SU-DHL-6 (cell line): ENCODE data around the gene SLC1A3.

Experiments used
- H2AFZ ChIP-seq: fragments of 200-600 bp; sonication (generic); 2 replicates; pipeline ENCODE4 v1.6.1; 2014; ENCODE audit warnings: low read depth, mild to moderate bottlenecking, moderate library complexity, mixed read lengths, antibody characterized with exemption, low read length; ENCODE audit not compliant: severe bottlenecking
- H3F3A ChIP-seq: fragments of 200-600 bp; shearing (Covaris generic); 2 replicates; pipeline ENCODE4 v1.6.0; 2016; ENCODE audit warnings: antibody characterized with exemption, mild to moderate bottlenecking; ENCODE audit not compliant: insufficient read depth
- H3K27ac ChIP-seq: fragments of 200-600 bp; sonication (generic); 2 replicates; pipeline ENCODE4 v1.5.1; 2016; ENCODE audit warnings: low read depth, mild to moderate bottlenecking, low read length, moderate library complexity, mixed read lengths
- H3K27me3 ChIP-seq: fragments of 200-600 bp; sonication (generic), shearing (Covaris generic); 2 replicates; pipeline ENCODE4 v1.6.0; 2014; ENCODE audit warnings: mild to moderate bottlenecking, low read length
- H3K36me3 ChIP-seq: fragments of 200-600 bp; sonication (generic); 2 replicates; pipeline ENCODE4 v1.6.1; 2014; ENCODE audit warnings: mild to moderate bottlenecking, low read length, mixed read lengths
- H3K4me2 ChIP-seq: fragments of 300-600, 200-600 bp; shearing (Covaris generic), sonication (generic); 2 replicates; pipeline ENCODE4 v1.6.0; 2014; ENCODE audit warnings: low read length, low read depth, mild to moderate bottlenecking; ENCODE audit not compliant: poor library complexity, severe bottlenecking
- H3K4me3 ChIP-seq: fragments of 200-600 bp; sonication (generic); 2 replicates; pipeline ENCODE4 v1.5.1; 2014; ENCODE audit warnings: antibody characterized with exemption, low read length, mild to moderate bottlenecking, mixed read lengths; ENCODE audit not compliant: insufficient read depth, poor library complexity, severe bottlenecking
- H3K79me2 ChIP-seq: fragments of 200-600 bp; sonication (generic); 2 replicates; pipeline ENCODE4 v1.6.1; 2014; ENCODE audit warnings: mild to moderate bottlenecking, low read length, moderate library complexity; ENCODE audit not compliant: insufficient read depth
- H3K9ac ChIP-seq: fragments of 200-600 bp; sonication (generic); 2 replicates; pipeline ENCODE4 v1.7.0; 2014; ENCODE audit warnings: mild to moderate bottlenecking, low read length
- H3K9me2 ChIP-seq: fragments of 200-600 bp; sonication (generic); replicated peaks from 2 replicates; pipeline ENCODE4 v1.6.1; 2014; ENCODE audit warnings: low read length; ENCODE audit not compliant: insufficient read depth
- H3K9me3 ChIP-seq: fragments of 200-600 bp; sonication (generic); 2 replicates; pipeline ENCODE4 v1.6.1; 2014; ENCODE audit warnings: low read length, mixed read lengths; ENCODE audit not compliant: insufficient read depth
- H4K20me1 ChIP-seq: fragments of 200-600 bp; sonication (generic); 2 replicates; pipeline ENCODE4 v1.6.1; 2014; ENCODE audit warnings: low read depth, mild to moderate bottlenecking, antibody characterized with exemption, low read length, moderate library complexity, mixed read lengths
- EZH2phosphoT487 ChIP-seq: fragments of 200-600 bp; sonication (generic), shearing (Covaris generic); conservative IDR thresholded peaks from 2 replicates; pipeline ENCODE4 v1.6.1; 2018; ENCODE audit warnings: mild to moderate bottlenecking, antibody characterized with exemption, low read length, moderate library complexity, mixed read lengths
- TF ChIP-seq, protein P1 (sequence below): fragments of 200-600 bp; sonication (generic); IDR thresholded peaks from one replicate; pipeline ENCODE4 v1.5.1; 2017; ENCODE audit warnings: antibody characterized with exemption, mild to moderate bottlenecking, low read length, moderate library complexity; ENCODE audit not compliant: insufficient read depth, poor library complexity, severe bottlenecking

The SLC1A3 gene

GRCh38 chr5:36710039-36710438 is 103.6 kb downstream of the SLC1A3 start:
- no peaks in the 10 kb centered on the region for H3K9me2 ChIP-seq
- H3K9ac ChIP-seq: no peak overlapping the region
- no peak overlapping the region for H2AFZ ChIP-seq
- no peaks in the 10 kb centered on the region for H3F3A ChIP-seq
- no peak overlapping the region for H3K4me3 ChIP-seq
- no peaks in the 10 kb centered on the region for H3K9me3 ChIP-seq
- H3K79me2 ChIP-seq: peaks cover 4% of the 10 kb centered on the region
- no peak for TF ChIP-seq EZH2phosphoT487
- TF ChIP-seq, protein P1, sequence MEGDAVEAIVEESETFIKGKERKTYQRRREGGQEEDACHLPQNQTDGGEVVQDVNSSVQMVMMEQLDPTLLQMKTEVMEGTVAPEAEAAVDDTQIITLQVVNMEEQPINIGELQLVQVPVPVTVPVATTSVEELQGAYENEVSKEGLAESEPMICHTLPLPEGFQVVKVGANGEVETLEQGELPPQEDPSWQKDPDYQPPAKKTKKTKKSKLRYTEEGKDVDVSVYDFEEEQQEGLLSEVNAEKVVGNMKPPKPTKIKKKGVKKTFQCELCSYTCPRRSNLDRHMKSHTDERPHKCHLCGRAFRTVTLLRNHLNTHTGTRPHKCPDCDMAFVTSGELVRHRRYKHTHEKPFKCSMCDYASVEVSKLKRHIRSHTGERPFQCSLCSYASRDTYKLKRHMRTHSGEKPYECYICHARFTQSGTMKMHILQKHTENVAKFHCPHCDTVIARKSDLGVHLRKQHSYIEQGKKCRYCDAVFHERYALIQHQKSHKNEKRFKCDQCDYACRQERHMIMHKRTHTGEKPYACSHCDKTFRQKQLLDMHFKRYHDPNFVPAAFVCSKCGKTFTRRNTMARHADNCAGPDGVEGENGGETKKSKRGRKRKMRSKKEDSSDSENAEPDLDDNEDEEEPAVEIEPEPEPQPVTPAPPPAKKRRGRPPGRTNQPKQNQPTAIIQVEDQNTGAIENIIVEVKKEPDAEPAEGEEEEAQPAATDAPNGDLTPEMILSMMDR: no peak
- H3K27ac ChIP-seq: no peak overlapping the region
- H3K36me3 ChIP-seq: peaks cover 4% of the 10 kb centered on the region; the same call in 1 of the 2 replicates
- H3K27me3 ChIP-seq: no peaks in the 10 kb centered on the region
- H3K4me2 ChIP-seq: no peak overlapping the region
- no peaks in the 10 kb centered on the region for H4K20me1 ChIP-seq

DNA sequence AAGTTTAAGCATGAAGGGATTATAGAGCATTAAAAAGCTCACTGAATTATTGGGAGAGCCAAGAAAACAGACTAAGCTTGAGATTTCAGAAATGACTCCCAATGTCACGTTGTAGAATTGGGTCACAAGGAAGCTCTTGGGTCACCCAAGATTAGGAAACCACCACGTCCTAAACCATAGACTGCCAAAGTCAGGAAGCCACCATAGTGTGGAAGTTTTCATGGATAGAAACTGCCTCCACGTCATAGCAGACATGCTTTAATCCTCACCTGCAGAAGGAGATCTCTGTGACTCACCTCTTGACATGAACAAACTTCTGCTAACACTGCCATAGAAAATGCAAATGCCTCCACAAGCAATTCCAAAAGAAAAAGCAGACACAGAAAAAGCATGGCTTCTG is 106.3 kb downstream of the SLC1A3 start:
- peaks cover 4% of the 10 kb centered on the region; the same call in 1 of the 2 replicates for H3K36me3 ChIP-seq
- TF ChIP-seq, protein P1: no peak
- no peak for TF ChIP-seq EZH2phosphoT487
- no peaks in the 10 kb centered on the region for H3K9me3 ChIP-seq
- no peaks in the 10 kb centered on the region for H3K27me3 ChIP-seq
- H3K9me2 ChIP-seq: no peaks in the 10 kb centered on the region
- no peak overlapping the region for H3K4me3 ChIP-seq
- H4K20me1 ChIP-seq: no peaks in the 10 kb centered on the region
- H3K9ac ChIP-seq: no peak overlapping the region
- no peaks in the 10 kb centered on the region for H3F3A ChIP-seq
- no peak overlapping the region for H2AFZ ChIP-seq
- no peak overlapping the region for H3K4me2 ChIP-seq
- no peak overlapping the region for H3K27ac ChIP-seq
- H3K79me2 ChIP-seq: peaks cover 4% of the 10 kb centered on the region

DNA sequence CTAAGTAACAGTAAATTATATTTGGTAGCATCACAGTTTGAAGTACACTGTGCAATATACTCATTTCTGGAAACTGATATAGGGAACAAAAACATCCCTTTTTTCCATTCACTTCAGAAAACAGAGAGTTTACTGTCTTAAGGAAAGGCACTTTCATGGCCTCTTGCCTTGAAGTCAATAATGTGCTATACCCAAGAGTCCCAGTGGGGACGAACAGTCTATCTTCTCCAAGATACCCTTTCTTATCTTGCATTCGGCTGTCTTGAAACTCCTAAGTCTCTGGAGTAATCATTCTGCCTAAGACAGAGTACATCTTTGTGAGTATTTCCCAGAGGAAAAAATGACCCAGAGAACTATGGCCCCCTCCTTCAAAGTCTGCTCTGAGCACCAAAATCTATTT is 107.1 kb downstream of the SLC1A3 start:
- Histone ChIP-seq H3K36me3 (no peaks in the 10 kb centered on the region), H3K9ac (no peak overlapping the region), H2AFZ (no peak overlapping the region), H3K79me2 (peaks cover 4% of the 10 kb centered on the region), H3K4me3 (no peak overlapping the region), H3K9me2 (no peaks in the 10 kb centered on the region), H3K27me3 (no peaks in the 10 kb centered on the region), H3K27ac (no peak overlapping the region), H3F3A (no peaks in the 10 kb centered on the region), H3K9me3 (no peaks in the 10 kb centered on the region), H3K4me2 (no peak overlapping the region), H4K20me1 (no peaks in the 10 kb centered on the region)
- no peak for TF ChIP-seq EZH2phosphoT487
- TF ChIP-seq, protein P1: no peak
